PC-9 (cell line): Measurements from ENCODE around the gene FBXO38. TPM values are rescaled to one million over a fixed set of nuclear protein-coding genes. Genes with fewer than 3 reads are reported as not detected.

Source experiments
- BruUV-seq: library from RNA; stranded (reverse); fragments of 400-500 nt; replicated peaks from 2 replicates; lab custom pipeline; 2021; lab: Mats Ljungman, UMichigan
- CTCF ChIA-PET: fragments of 300-600 bp; sonication (Branson Sonifier 250); formaldehyde crosslinking; loops from one replicate; lab custom pipeline; 2022; ENCODE audit warnings: antibody characterized with exemption; lab: Charles Lee
- POLR2A ChIA-PET: fragments of 300-600 bp; sonication (Branson Sonifier 250); formaldehyde crosslinking; loops from one replicate; lab custom pipeline; 2022; ENCODE audit warnings: antibody characterized with exemption; ENCODE audit not compliant: unreplicated experiment; lab: Charles Lee
- DNase-seq, 2 experiments: peaks; one replicate each; pipeline versions ENCODE4 v3.0.0 to v3.0.0-alpha.2; 2015 to 2022; ENCODE audit warnings: mixed read lengths in 1 of 2
- H2AFZ ChIP-seq: fragments of 200-600 bp; sonication (generic); 2 replicates; pipeline ENCODE4 v1.8.1; 2017; ENCODE audit warnings: antibody characterized with exemption
- H3F3A ChIP-seq: fragments of 200-600 bp; sonication (generic); 2 replicates; pipeline ENCODE4 v1.8.1; 2017; ENCODE audit warnings: antibody characterized with exemption, mild to moderate bottlenecking, low read depth; ENCODE audit not compliant: insufficient read depth
- H3K27ac ChIP-seq: fragments of 200-600 bp; sonication (generic); 2 replicates; pipeline ENCODE4 v1.6.1; 2016; ENCODE audit warnings: mixed run types
- H3K27me3 ChIP-seq: fragments of 200-600 bp; sonication (generic); 2 replicates; pipeline ENCODE4 v1.6.1; 2016; ENCODE audit warnings: low read depth, mixed run types; ENCODE audit not compliant: insufficient read depth
- H3K36me3 ChIP-seq: fragments of 200-600 bp; sonication (generic); 2 replicates; pipeline ENCODE4 v1.6.1; 2016; ENCODE audit warnings: low read depth, mixed run types
- H3K4me1 ChIP-seq: fragments of 200-600 bp; sonication (generic); replicated peaks from 2 replicates; pipeline ENCODE4 v1.6.1; 2016; ENCODE audit warnings: mixed run types; ENCODE audit not compliant: insufficient read depth
- H3K4me2 ChIP-seq: fragments of 200-600 bp; sonication (generic); 2 replicates; pipeline ENCODE4 v1.6.1; 2017; ENCODE audit warnings: mixed run types
- H3K4me3 ChIP-seq: fragments of 200-600 bp; sonication (generic); 2 replicates; pipeline ENCODE4 v1.6.1; 2016; ENCODE audit warnings: mixed run types
- H3K79me2 ChIP-seq: fragments of 200-600 bp; sonication (generic); 2 replicates; pipeline ENCODE4 v1.6.1; 2017; ENCODE audit warnings: low read depth, mixed run types
- H3K9me2 ChIP-seq: fragments of 200-600 bp; sonication (generic); 2 replicates; pipeline ENCODE4 v1.8.1; 2017; ENCODE audit warnings: mild to moderate bottlenecking; ENCODE audit not compliant: insufficient read depth
- H3K9me3 ChIP-seq: fragments of 200-600 bp; sonication (generic); 2 replicates; pipeline ENCODE4 v1.8.1; 2016; ENCODE audit warnings: low read depth; ENCODE audit not compliant: insufficient read depth
- H4K20me1 ChIP-seq: fragments of 200-600 bp; sonication (generic); 2 replicates; pipeline ENCODE4 v1.8.1; 2017; ENCODE audit not compliant: insufficient read depth
- CTCF ChIP-seq: fragments of 200-600 bp; sonication (generic); conservative IDR thresholded peaks from 2 replicates; pipeline ENCODE4 v1.6.1; 2017; ENCODE audit warnings: mixed run types, antibody characterized with exemption, mild to moderate bottlenecking, moderate library complexity
- EZH2 ChIP-seq: fragments of 200-600 bp; sonication (generic); IDR thresholded peaks from 2 replicates; pipeline ENCODE4 v1.8.0; 2017; ENCODE audit warnings: antibody characterized with exemption, low read depth
- intact Hi-C: fragments of 100-400 bp; cut with micrococcal nuclease; formaldehyde crosslinking; loops from one replicate; pipeline ENCODE4 v1.10.0; 2022; ENCODE audit not compliant: unreplicated experiment
- total RNA-seq: library from RNA; stranded (reverse); gene quantifications from 2 replicates; pipeline ENCODE4 v1.2.3, GENCODE V29; 2021

The FBXO38 gene
- total RNA-seq, 1 experiment from 2014 or later, result 49.8 TPM

GRCh38 chr5:148474025-148474511 lies 90.3 kb downstream of the FBXO38 start:
- Histone ChIP-seq H3K4me2 (no peak overlapping the region), H4K20me1 (no peaks in the 10 kb centered on the region), H3K9me2 (no peaks in the 10 kb centered on the region), H3K27me3 (no peaks in the 10 kb centered on the region), H2AFZ (no peak overlapping the region), H3K79me2 (no peaks in the 10 kb centered on the region), H3K9me3 (no peaks in the 10 kb centered on the region), H3K36me3 (no peaks in the 10 kb centered on the region), H3K4me3 (no peak overlapping the region), H3F3A (no peaks in the 10 kb centered on the region), H3K4me1 (no peaks in the 10 kb centered on the region), H3K27ac (no peak overlapping the region)
- no TSS peak for BruUV-seq
- intact Hi-C loops, result no loop called here
- TF ChIP-seq EZH2 (no peak), CTCF (no peak)
- no peak for DNase-seq
- ChIA-PET CTCF (no interaction called here), POLR2A (no interaction called here)

- intact Hi-C loops, result no loop called here
- CTCF ChIA-PET, result interaction anchor here (0.7 kb wide), 1 partner anchor 1896 kb away, joined by 3 read pairs; no protein-coding TSS in a partner anchor
Measured at GRCh38 chr5:148476302-148476701, 92.5 kb downstream of the FBXO38 start.

GRCh38 chr5:148477429-148477828 lies 93.7 kb downstream of the FBXO38 start:
- CTCF ChIA-PET, result no interaction called here

More at GRCh38 chr5:148476302-148476701, 92.5 kb downstream of the FBXO38 start:
- no peak for DNase-seq
- Histone ChIP-seq H3K4me1 (no peaks in the 10 kb centered on the region), H3K27me3 (no peaks in the 10 kb centered on the region), H3K27ac (no peak overlapping the region), H2AFZ (no peak overlapping the region), H3K9me3 (no peaks in the 10 kb centered on the region), H3K9me2 (no peaks in the 10 kb centered on the region), H3F3A (no peaks in the 10 kb centered on the region), H4K20me1 (no peaks in the 10 kb centered on the region), H3K4me3 (no peak overlapping the region), H3K79me2 (no peaks in the 10 kb centered on the region), H3K4me2 (no peak overlapping the region), H3K36me3 (no peaks in the 10 kb centered on the region)
- no peak for TF ChIP-seq EZH2
- POLR2A ChIA-PET, result no interaction called here
- no TSS peak for BruUV-seq

More at GRCh38 chr5:148477429-148477828, 93.7 kb downstream of the FBXO38 start:
- Histone ChIP-seq H3K36me3 (no peaks in the 10 kb centered on the region), H3K4me3 (no peak overlapping the region), H3F3A (no peaks in the 10 kb centered on the region), H3K4me1 (no peaks in the 10 kb centered on the region), H3K9me2 (no peaks in the 10 kb centered on the region), H3K4me2 (no peak overlapping the region), H2AFZ (no peak overlapping the region), H3K79me2 (no peaks in the 10 kb centered on the region), H3K9me3 (no peaks in the 10 kb centered on the region), H4K20me1 (no peaks in the 10 kb centered on the region), H3K27ac (no peak overlapping the region), H3K27me3 (no peaks in the 10 kb centered on the region)
- BruUV-seq, result no TSS peak
- POLR2A ChIA-PET, result no interaction called here
- DNase-seq, result no peak
- intact Hi-C loops, result no loop called here
- TF ChIP-seq EZH2, result no peak
- TF ChIP-seq CTCF, result no peak
